CD4-positive, alpha-beta memory T cell (primary cell): ENCODE measurements around the gene LPAR5. TPM values are rescaled to one million over a fixed set of nuclear protein-coding genes. Genes with fewer than 3 reads are reported as not detected.

Source experiments
- CTCF ChIA-PET: fragments of 350-600 bp; sonication (Branson Sonifier 250); formaldehyde crosslinking; loops from one replicate; lab custom pipeline; 2021; ENCODE audit warnings: inconsistent platforms; ENCODE audit not compliant: partially characterized antibody; lab: Charles Lee
- POLR2A ChIA-PET: fragments of 350-600 bp; sonication (Branson Sonifier 250); formaldehyde crosslinking; loops from one replicate; lab custom pipeline; 2021; ENCODE audit not compliant: partially characterized antibody; lab: Charles Lee
- DNase-seq, 5 donors: peaks; one replicate each; pipeline versions ENCODE4 v3.0.0 to v3.0.0-alpha.2; 2020 to 2022; ENCODE audit warnings: mixed read lengths in 1 of 5
- H3K27ac ChIP-seq: one replicate; pipeline ENCODE4 v1.7.0; 2013; ENCODE audit warnings: low read depth, low read length
- H3K27me3 ChIP-seq: 2 replicates; pipeline ENCODE4 v1.7.0; 2013; ENCODE audit warnings: mild to moderate bottlenecking, low read length, moderate library complexity; ENCODE audit not compliant: insufficient read depth
- H3K36me3 ChIP-seq: 2 replicates; pipeline ENCODE4 v1.7.0; 2013; ENCODE audit warnings: mild to moderate bottlenecking, low read length, moderate library complexity; ENCODE audit not compliant: insufficient read depth
- H3K4me1 ChIP-seq: 2 replicates; pipeline ENCODE4 v1.7.0; 2013; ENCODE audit warnings: mild to moderate bottlenecking, low read length, moderate library complexity; ENCODE audit not compliant: insufficient read depth
- H3K4me3 ChIP-seq, 2 donors: one replicate each; pipeline ENCODE4 v1.7.0; 2013; ENCODE audit warnings: low read length in 2 of 2, mild to moderate bottlenecking in 1 of 2
- H3K9me3 ChIP-seq, 2 donors: one replicate each; pipeline ENCODE4 v1.7.0; 2013; ENCODE audit warnings: low read length in 2 of 2, control low read depth in 1 of 2; ENCODE audit not compliant: control insufficient read depth in 1 of 2
- H3K27ac Mint-ChIP-seq, 7 donors: one replicate each; pipeline ENCODE4 v1.8.0; 2020 to 2021; ENCODE audit warnings: mixed read lengths in 7 of 7, mild to moderate bottlenecking in 6 of 7, inconsistent platforms in 3 of 7, moderate library complexity in 3 of 7
- H3K27me3 Mint-ChIP-seq, 2 donors: one replicate each; pipeline ENCODE4 v1.8.0; 2020 to 2021; ENCODE audit warnings: mixed read lengths in 2 of 2
- H3K36me3 Mint-ChIP-seq, 2 donors: one replicate each; pipeline ENCODE4 v1.8.0; 2020 to 2021; ENCODE audit warnings: mixed read lengths in 2 of 2, inconsistent platforms in 1 of 2, mild to moderate bottlenecking in 1 of 2
- H3K4me1 Mint-ChIP-seq, 4 donors: one replicate each; pipeline ENCODE4 v1.8.0; 2020 to 2021; ENCODE audit warnings: mixed read lengths in 4 of 4, mild to moderate bottlenecking in 1 of 4
- H3K4me3 Mint-ChIP-seq, 8 donors: one replicate each; pipeline ENCODE4 v1.8.0; 2020 to 2021; ENCODE audit warnings: mixed read lengths in 8 of 8, mild to moderate bottlenecking in 7 of 8, moderate library complexity in 6 of 8, inconsistent platforms in 3 of 8
- H3K9me3 Mint-ChIP-seq, 8 donors: one replicate each; pipeline ENCODE4 v1.8.0; 2020 to 2021; ENCODE audit warnings: mixed read lengths in 8 of 8, mild to moderate bottlenecking in 5 of 8, inconsistent platforms in 3 of 8, moderate library complexity in 1 of 8
- intact Hi-C: fragments of 100-400 bp; cut with micrococcal nuclease; formaldehyde crosslinking; loops from one replicate; pipeline ENCODE4 v1.15.1; 2023
- polyA plus RNA-seq, 2 donors: library from polyadenylated mRNA; unstranded; fragments of 300-500 nt; fragmentation: Illumina TruSeq; gene quantifications; one replicate each; pipeline ENCODE4 v1.2.3, GENCODE V29; 2021
- total RNA-seq, 2 experiments: library from RNA; stranded (reverse); gene quantifications; one replicate each; pipeline ENCODE4 v1.2.3, GENCODE V29; 2021

LPAR5 gene
- total and polyA plus RNA-seq, 4 experiments from 2014 or later, result 5.4 to 11.9 (median 10.6) TPM

DNA sequence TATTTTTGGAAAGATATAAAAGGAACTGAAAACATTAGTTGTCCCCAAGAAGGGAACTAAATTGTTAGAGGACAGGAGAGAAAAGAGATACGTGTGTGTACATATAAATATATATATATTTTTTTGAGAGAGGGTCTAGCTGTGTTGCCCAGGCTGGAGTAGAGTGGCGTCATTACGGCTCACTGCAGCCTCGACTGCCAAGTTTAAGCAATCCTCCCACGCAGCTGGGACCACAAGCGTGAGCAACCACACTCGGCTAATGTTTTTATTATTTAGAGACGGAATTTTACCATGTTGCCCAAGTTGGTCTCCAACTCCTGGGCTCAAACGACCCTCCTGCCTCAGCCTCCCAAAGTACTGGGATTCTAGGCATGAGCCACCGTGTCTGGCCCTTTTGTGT is 51.5 kb downstream of the LPAR5 start:
- ChIA-PET POLR2A (interaction anchor here (1.0 to 1.3 kb wide), 2 partner anchors 8 to 16 kb away, joined by 3 to 5 read pairs; partner anchors contain the start of gene NOP2), CTCF (interaction anchor here (0.5 to 1.5 kb wide), 4 partner anchors 12 to 44 kb away, joined by 3 to 4 read pairs (median 3); no protein-coding TSS in a partner anchor)
- intact Hi-C loops, result no loop called here
- Mint-ChIP-seq H3K4me1 (peaks cover 0 to 4% (median 0%) of the 10 kb centered on the region in 4 donors), H3K9me3 (no peaks in the 10 kb centered on the region), H3K27me3 (no peaks in the 10 kb centered on the region), H3K4me3 (no peak overlapping the region), H3K27ac (no peak overlapping the region), H3K36me3 (peaks cover 48 to 72% of the 10 kb centered on the region in 2 donors)
- Histone ChIP-seq H3K27ac (no peak overlapping the region), H3K9me3 (no peaks in the 10 kb centered on the region), H3K36me3 (peaks cover 76% of the 10 kb centered on the region), H3K27me3 (no peaks in the 10 kb centered on the region), H3K4me3 (no peak overlapping the region), H3K4me1 (no peaks in the 10 kb centered on the region)
- DNase-seq, result no peak

DNA sequence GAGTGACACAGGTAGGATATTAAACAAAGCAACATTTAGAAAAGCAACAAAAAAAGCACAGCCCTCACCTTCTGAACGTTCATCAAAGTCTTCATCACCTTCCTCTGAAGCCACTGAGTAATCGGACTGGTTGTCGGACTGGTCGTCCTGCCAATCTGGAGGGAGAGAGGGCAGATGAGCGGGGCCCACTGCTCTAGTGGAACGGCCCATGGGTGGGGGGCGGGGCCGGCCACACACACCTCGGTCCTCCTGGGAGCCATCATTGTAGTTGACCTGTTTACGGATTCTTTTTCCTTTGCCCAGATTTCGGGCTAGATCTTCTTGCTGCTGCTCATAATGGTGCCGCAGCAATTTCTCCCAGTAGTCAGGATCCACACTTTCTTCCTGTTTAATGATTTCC is 52.8 kb downstream of the LPAR5 start:
- H3K27ac Mint-ChIP-seq, result peak overlapping the region in 1 of 7 donors; percentile 30
- ChIA-PET CTCF (interaction anchor here (1.6 kb wide), 1 partner anchor 12 kb away, joined by 6 read pairs; no protein-coding TSS in a partner anchor), POLR2A (interaction anchor here (1.3 kb wide), 1 partner anchor 15 kb away, joined by 5 read pairs; the partner anchor contains the start of gene NOP2)
- peaks cover 57 to 71% of the 10 kb centered on the region in 2 donors for H3K36me3 Mint-ChIP-seq
- Histone ChIP-seq H3K27ac (no peak overlapping the region), H3K9me3 (no peaks in the 10 kb centered on the region), H3K36me3 (peaks cover 75% of the 10 kb centered on the region), H3K4me1 (no peaks in the 10 kb centered on the region), H3K4me3 (no peak overlapping the region), H3K27me3 (no peaks in the 10 kb centered on the region)
- H3K27me3 Mint-ChIP-seq, result no peaks in the 10 kb centered on the region
- intact Hi-C loops, result no loop called here
- no peak overlapping the region for H3K4me3 Mint-ChIP-seq
- H3K4me1 Mint-ChIP-seq, result peaks cover 0 to 3% (median 0%) of the 10 kb centered on the region in 4 donors
- no peak for DNase-seq
- H3K9me3 Mint-ChIP-seq, result no peaks in the 10 kb centered on the region

DNA sequence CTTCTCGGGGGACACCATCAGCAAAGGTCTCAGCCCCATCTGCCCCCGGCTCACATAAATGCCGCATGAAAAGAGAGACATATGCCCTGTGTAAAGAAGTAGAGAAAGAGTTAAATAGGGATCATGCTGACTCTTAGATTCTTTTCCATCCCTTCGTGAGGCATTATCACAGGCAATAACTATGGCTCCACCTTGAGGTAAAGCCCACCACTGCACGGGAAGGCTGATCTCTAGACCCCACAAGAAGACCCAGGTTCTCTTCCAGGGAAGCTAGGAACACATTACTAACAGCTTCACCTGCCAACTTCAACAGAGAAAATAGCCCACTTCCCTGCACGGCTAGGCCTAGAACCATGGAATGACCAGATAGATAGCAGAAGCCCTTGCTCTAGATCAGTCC is 53.6 kb downstream of the LPAR5 start:
- no peak overlapping the region for H3K27ac ChIP-seq
- Mint-ChIP-seq H3K27me3 (no peaks in the 10 kb centered on the region), H3K4me3 (no peak overlapping the region), H3K36me3 (peaks cover 57 to 71% of the 10 kb centered on the region in 2 donors), H3K4me1 (peaks cover 0 to 2% (median 0%) of the 10 kb centered on the region in 4 donors), H3K27ac (peak overlapping the region in 2 of 7 donors; percentile 17 to 30), H3K9me3 (no peaks in the 10 kb centered on the region)
- no peaks in the 10 kb centered on the region for H3K9me3 ChIP-seq
- no peaks in the 10 kb centered on the region for H3K4me1 ChIP-seq
- H3K36me3 ChIP-seq, result peaks cover 75% of the 10 kb centered on the region
- no peak overlapping the region for H3K4me3 ChIP-seq
- POLR2A ChIA-PET, result no interaction called here
- H3K27me3 ChIP-seq, result no peaks in the 10 kb centered on the region
- no peak for DNase-seq
- CTCF ChIA-PET, result interaction anchor here (0.6 to 1.6 kb wide), 2 partner anchors 12 to 140 kb away, joined by 3 to 6 read pairs; no protein-coding TSS in a partner anchor
- intact Hi-C loops, result no loop called here

DNA sequence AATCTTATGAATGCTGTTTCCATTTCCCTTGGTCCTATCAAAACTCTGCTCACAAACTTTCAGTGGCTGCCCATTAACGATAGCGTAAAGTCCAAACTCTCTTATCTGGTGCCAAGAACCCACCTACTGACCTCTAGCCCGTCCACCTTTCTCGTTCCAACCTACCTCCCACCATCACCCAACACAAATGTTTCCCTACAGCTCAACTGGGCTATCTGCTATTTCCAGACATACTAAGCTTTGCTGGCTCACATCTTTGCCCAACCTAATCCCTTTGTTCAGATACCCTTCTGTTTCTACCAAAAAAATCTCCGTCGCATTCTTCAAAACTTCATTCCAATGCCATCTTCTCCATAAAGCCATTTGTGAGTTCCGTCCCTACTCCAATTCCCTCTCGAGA is 60.1 kb downstream of the LPAR5 start:
- no peaks in the 10 kb centered on the region for H3K4me1 ChIP-seq
- Mint-ChIP-seq H3K36me3 (peaks cover 53 to 69% of the 10 kb centered on the region in 2 donors), H3K4me3 (peak overlapping the region in 1 of 8 donors; percentile 10), H3K4me1 (peaks cover 0 to 7% (median 6%) of the 10 kb centered on the region in 4 donors), H3K27me3 (no peaks in the 10 kb centered on the region), H3K9me3 (no peaks in the 10 kb centered on the region), H3K27ac (peak overlapping the region in 6 of 7 donors; percentile 6 to 74 (median 48))
- ChIA-PET POLR2A (no interaction called here), CTCF (no interaction called here)
- intact Hi-C loops, result no loop called here
- H3K9me3 ChIP-seq, result no peaks in the 10 kb centered on the region
- DNase-seq, result no peak
- H3K4me3 ChIP-seq, result no peak overlapping the region
- no peak overlapping the region for H3K27ac ChIP-seq
- no peaks in the 10 kb centered on the region for H3K27me3 ChIP-seq
- H3K36me3 ChIP-seq, result peaks cover 63% of the 10 kb centered on the region

DNA sequence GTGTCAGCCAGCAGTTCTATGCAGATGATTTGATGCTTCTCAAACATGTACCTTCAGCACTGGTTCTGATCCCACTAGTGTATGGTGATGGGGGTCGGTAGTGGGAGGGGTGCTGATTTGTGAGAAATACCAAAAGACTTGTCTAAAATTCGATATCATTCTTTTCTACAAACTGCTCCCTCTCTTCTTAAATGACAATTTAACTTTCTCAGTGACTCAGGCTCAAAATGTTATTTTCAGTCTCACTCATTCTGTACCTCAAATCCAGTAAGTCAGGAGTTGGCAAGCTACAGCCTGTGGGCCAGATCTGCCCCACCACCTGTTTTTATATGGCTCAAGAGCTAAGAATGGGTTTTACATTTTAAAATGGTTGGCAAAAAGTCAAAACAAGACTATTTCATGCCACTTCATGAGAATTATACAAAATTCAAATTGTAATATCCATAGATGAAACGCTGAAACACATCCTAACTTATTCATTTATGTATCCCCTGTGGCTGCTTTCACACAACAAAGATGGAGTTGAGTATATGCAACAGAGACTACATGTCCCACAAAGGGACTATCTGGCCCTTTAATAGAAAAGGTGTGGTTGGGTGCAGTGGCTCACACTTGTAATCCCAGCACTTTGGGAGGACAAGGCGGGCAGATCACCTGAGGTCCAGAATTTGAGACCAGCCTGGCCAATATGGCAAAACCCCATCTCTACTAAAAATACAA is 61.0 kb downstream of the LPAR5 start:
- no peak for DNase-seq
- Histone ChIP-seq H3K27ac (no peak overlapping the region), H3K4me1 (peaks cover 5% of the 10 kb centered on the region), H3K4me3 (no peak overlapping the region), H3K27me3 (no peaks in the 10 kb centered on the region), H3K9me3 (no peaks in the 10 kb centered on the region), H3K36me3 (peaks cover 62% of the 10 kb centered on the region)
- intact Hi-C loops, result no loop called here
- peaks cover 6 to 16% (median 7%) of the 10 kb centered on the region in 4 donors for H3K4me1 Mint-ChIP-seq
- H3K27me3 Mint-ChIP-seq, result no peaks in the 10 kb centered on the region
- no peak overlapping the region for H3K4me3 Mint-ChIP-seq
- peak overlapping the region in 5 of 7 donors; percentile 1 to 66 (median 44) for H3K27ac Mint-ChIP-seq
- POLR2A ChIA-PET, result no interaction called here
- CTCF ChIA-PET, result interaction anchor here (1.3 to 1.7 kb wide), 2 partner anchors 17 kb away, joined by 3 to 4 read pairs; no protein-coding TSS in a partner anchor
- H3K9me3 Mint-ChIP-seq, result no peaks in the 10 kb centered on the region
- H3K36me3 Mint-ChIP-seq, result peaks cover 53 to 73% of the 10 kb centered on the region in 2 donors

DNA sequence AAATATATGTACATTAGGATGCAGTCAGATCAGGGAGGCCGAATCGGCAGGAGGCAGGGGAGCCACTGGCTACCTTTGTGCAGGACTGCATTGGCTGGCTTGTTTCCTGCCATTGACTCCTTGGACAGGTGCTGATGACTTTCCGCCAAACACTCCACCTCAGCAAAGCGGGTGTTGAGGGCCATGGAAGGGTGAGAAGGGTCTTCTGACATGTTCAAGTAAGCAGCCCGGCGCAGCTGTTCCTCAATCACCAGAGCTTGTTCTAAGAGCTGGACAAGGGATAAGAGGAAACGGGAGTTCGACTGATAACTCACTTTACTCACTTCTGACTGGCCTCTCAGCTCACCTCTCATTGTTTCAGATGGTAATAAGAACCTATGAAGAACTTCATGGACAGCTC is 62.8 kb downstream of the LPAR5 start:
- intact Hi-C loops, result no loop called here
- H3K4me3 ChIP-seq, result no peak overlapping the region
- H3K4me3 Mint-ChIP-seq, result no peak overlapping the region
- H3K9me3 Mint-ChIP-seq, result no peaks in the 10 kb centered on the region
- H3K4me1 ChIP-seq, result peaks cover 20% of the 10 kb centered on the region
- H3K27ac ChIP-seq, result no peak overlapping the region
- H3K36me3 ChIP-seq, result peaks cover 51% of the 10 kb centered on the region
- CTCF ChIA-PET, result interaction anchor here (1.0 to 4.0 kb wide), 3 partner anchors 10 to 31 kb away, joined by 3 to 15 read pairs (median 6); no protein-coding TSS in a partner anchor
- POLR2A ChIA-PET, result interaction anchor here (0.6 to 1.2 kb wide), 4 partner anchors 20 to 104 kb away, joined by 3 to 5 read pairs (median 3); no protein-coding TSS in a partner anchor
- no peaks in the 10 kb centered on the region for H3K27me3 Mint-ChIP-seq
- H3K27me3 ChIP-seq, result no peaks in the 10 kb centered on the region
- peaks cover 9 to 26% (median 16%) of the 10 kb centered on the region in 4 donors for H3K4me1 Mint-ChIP-seq
- DNase-seq, result no peak
- no peaks in the 10 kb centered on the region for H3K9me3 ChIP-seq
- H3K27ac Mint-ChIP-seq, result peak overlapping the region in 6 of 7 donors; percentile 24 to 81 (median 50)
- H3K36me3 Mint-ChIP-seq, result peaks cover 46 to 70% of the 10 kb centered on the region in 2 donors
